GM18519 (cell line): ENCODE results near the gene CHSY3.

Source experiments
- ATAC-seq: cut with Tn5 transposase; IDR thresholded peaks from one replicate; pipeline ENCODE4 v1.9.1; 2021; ENCODE audit warnings: mild to moderate bottlenecking, moderate library complexity; ENCODE audit not compliant: unreplicated experiment, low FRiP score

The CHSY3 gene

DNA sequence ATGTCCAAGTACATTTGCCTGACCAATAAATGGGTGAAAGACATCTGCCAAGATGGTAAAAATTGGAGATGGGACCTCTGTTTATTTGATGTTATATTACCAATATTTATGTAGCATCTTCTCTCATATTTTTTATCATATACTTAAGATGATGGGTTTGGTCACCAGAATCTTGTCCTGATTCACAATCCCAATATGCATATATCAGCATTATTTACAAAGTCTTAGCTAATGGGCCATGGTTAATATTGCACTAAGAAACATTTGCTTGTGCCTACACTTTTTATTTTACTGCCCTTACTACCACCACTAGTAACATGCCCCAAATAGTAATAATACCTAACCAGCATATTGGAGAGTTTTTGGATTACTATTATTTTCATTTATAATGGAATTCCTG is 116.7 kb downstream of the CHSY3 start:
- ATAC-seq = no peak

DNA sequence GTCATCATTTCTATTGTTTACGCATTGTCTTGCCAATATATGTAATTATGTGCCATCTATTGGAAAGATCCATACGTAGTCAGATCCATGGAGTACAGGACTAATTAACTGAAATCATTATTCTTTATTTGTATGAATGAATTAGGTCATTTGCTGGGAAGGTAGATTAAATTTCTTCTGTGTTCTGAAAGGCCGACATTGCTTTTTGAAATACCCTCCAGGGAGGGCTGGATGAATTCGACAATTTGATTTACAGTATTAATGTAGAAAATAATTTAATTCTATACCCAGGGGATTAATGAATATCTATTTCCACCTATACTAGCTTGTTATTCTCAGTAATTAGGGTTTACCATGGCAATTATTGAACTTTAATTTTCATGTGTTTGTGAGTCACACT is 117.6 kb downstream of the CHSY3 start:
- ATAC-seq = no peak

DNA sequence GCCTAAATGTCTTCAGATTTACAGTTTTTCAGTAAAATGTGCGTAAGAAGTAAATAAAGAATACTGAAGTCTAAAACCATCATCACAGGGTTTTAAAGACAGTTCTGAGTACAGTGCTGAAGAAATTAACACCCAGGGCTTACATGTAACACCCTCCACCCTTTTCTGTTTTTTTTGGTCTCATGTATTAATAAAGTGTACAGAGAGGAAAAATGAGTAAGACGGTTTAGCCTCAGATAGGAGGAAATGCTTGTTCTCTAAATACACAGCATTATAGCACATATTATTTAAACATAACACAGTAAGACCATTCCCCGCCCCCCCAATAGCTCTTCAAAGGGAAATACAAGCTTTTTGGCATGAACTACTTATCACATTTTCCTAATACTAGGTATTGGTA is 119.3 kb downstream of the CHSY3 start:
- ATAC-seq = no peak

DNA sequence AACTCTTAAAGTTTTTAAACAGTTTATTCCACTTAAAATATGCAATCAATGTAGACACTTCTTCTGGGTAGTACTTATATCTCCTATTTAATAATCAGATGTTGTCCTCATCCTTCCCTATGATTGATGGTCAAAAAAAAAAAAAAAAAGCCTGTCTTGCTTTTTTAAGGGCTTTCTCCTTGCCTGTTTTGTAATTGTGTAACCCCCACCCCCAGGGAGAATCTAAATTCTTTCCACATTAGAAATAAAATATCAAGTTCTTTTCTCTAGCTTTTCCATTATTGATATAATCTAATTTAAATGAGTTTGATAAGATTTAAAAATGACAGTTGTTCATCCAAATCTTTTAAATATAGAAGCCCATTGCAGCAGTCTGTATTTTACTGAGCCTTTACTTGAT is 119.7 kb downstream of the CHSY3 start:
- no peak for ATAC-seq

DNA sequence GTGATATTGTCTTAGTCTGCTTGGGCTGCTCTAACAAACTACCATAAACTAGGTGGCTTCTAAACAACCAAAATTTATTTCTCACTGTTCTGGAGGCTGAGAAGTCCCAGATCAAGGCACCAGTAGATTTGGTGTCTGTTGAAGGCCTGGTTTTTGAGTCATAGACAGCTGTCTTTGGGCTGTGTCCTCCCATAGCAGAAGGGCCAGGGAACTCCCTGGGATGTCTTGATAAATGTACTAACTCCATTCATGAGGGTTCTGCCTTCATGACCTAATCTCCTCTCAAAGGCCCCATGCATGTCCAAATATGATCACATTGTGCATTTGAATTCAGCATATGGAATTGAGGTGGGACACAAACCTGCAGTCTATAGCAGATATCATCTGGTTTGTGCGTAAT is 121.2 kb downstream of the CHSY3 start:
- ATAC-seq = no peak

DNA sequence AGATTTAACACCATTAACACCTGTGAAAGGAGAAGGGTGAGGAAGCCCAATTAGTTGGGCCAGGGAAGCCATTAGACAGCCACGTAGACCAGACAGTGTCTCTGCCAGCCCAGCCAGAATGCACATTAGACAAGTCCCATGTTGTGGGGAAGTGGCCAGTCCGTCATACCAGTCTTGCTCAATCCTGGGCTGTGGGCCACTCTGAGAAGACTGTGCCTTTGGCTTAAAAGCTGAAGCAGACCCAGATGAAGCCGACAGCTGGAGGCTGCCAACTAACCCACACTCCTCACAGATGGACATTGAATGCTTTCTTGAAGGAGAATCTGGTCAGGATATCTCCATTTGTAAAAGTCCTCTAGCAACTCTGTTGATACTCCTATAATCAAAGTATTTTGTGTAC is 128.5 kb downstream of the CHSY3 start:
- no peak for ATAC-seq

DNA sequence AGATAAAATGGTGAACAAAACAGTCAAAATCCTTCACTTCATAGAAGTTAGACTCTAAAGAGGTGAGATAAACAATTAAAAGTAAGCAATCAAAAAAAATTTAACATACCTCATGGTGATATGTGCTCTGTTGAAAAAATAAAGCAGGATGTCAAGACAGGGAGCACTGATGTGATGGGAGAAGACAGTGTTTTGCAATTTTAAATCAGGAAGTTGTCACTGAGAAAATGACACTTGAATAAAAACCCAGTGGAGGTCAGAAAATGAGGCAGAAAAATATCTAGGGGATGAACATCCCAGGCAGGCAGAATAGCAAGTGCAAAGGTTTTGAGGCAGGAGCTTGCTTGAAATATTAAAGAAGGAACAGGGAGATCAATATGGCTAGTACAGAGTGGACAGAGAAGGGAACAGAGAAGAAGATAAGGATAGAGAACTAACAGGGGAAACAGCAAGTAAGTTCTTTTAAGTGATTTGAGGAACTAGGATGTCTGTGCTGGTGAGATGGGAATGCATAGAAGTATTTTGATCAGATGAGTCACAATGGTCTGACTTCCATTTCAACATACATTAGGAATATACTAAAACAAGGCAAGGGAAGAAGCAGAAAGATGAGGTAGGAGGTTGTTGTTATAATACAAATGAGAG is 130.4 kb downstream of the CHSY3 start:
- no peak for ATAC-seq

DNA sequence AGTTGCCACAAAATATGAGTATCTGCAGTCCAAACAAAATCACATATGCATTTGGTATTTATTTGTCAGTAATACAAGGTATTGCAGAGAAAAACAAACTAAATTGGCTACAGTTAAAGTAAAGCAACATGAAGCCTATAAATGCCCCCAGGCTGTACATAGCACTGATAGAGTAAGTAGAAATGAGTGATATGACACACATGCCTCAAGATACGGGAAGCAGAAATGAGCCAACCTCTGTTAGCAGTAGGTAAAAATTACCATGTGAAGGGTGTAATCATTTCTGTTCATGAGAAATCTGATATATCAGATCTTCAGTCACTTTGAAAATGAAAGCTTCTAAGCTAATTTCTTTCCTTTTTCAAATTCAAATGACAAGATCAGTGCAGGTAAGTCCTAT is 131.1 kb downstream of the CHSY3 start:
- ATAC-seq = no peak

DNA sequence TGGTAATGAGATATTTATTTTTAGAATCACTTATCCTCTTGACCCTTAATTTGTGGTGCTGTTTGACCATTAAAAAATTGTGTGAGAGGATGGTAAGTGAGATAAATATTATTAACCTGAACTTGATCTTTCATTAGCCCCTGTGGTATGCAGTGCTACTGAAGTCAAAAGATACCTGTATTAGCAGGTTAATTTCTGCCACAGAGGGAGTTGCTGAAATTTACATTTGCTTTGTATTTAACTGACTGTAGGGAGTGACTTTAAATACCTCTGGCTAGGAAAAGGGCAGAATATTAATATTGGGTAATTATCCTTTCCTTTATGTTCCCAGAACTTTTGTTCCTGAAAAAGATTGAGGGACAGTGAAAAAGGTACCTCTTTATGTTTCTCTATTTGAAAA is 133.6 kb downstream of the CHSY3 start:
- no peak for ATAC-seq

DNA sequence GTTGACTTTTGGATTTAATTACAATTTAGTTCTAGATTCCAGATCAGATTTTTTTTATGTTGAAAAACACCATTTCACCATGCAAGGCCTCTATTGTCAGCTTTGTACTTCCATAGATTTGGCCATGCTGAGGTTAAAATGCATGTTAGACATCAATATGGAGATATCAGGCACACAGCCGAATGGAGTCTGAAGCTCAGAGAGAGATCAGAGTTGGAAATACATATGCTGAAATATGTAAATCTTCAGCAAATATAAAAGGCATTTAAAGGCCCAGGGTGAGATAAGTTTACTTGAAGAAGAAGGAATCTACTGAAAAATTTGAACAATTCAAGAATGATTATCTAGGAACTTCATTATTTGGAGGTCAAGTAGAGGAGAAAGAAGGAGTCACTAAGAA is 139.6 kb downstream of the CHSY3 start:
- ATAC-seq = no peak

DNA sequence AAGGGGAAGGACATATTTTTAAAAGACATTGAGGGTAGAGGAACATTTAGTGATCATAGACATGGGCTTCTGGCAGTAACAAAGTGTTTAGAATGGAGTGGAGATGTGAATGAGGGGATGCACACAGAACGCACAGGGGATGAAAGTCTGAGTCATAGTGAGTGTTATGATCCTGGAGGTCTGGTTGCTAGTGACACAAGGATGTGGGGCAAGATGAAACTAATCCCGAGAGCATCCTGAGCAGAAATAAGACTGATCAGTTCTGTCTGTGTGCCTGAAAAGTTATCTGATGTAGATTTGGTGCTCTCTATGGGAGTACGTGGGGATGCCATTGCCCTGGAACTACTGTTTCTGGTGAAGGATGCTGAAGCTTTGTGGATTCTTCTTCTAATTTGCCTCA is 141.1 kb downstream of the CHSY3 start:
- no peak for ATAC-seq

DNA sequence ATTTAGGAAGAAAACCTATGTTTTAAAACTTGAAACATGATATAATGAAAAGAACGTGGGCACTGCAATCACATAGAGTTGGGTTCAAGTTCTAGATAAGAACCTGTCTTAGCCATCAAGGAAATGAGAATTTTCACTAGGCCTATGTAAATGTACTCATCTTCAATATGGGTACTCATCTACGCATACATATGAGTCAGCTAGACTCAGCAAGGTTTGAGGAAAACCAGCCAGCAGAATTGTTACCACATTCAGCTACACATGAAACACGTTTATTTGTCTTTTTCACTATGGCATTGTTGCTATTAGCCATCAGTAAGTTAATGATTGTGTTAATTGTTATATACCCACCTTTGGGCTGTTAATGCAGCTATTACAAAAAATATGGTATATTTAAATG is 146.3 kb downstream of the CHSY3 start:
- ATAC-seq = no peak

DNA sequence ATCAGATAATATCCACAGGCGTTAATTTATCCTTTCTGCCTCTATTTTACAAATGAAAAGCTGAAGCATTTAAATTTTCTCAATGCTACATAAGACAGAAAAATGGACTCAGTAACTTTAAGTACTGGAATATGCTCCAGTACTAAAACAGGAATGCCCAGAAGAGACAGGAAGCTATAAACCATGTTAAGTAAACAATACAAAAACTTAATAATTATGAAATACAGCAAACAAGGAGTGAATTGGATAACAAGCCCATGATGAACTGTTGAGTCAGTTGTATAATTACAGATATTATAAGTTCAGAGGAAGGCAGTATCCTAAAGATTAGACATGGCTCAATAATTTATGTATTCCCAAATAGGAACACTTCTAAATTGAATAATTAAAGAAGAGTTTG is 148.5 kb downstream of the CHSY3 start:
- ATAC-seq = no peak

DNA sequence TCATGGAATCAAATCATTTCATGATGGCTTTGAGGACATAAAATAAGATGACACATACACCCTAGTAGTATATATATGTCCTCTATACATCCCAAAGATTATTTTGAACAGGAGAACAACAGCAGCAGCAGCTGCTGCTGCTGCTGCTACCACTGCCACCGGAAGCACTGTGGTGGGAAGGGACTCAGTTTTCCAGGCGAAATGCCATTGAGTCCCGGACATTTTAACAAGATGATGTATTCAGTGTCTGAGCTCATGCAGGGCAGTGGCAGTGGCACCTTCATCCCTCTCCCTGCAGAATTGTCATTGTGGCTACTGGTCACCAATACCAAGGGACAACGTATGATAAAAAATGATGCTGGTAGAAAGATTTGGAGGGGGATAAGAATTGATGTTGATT is 151.3 kb downstream of the CHSY3 start:
- ATAC-seq = no peak

DNA sequence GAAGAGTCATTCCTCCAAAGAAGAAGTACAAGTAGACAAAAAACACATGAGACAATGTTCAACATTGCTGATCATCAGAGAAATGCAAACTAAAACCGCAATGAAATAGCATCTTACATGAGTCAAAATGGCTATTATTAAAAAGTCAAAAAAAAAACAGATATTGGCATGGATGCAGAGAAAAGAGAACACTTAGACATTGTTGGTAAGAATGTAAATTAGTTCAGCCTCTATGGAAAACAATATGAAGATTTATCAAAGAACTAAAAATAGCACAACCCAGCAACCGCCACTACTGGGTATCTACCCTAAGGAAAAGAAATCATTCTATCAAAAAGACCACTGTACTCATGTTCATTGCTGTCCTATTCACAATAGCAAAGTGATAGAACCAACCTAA is 157.5 kb downstream of the CHSY3 start:
- no peak for ATAC-seq

DNA sequence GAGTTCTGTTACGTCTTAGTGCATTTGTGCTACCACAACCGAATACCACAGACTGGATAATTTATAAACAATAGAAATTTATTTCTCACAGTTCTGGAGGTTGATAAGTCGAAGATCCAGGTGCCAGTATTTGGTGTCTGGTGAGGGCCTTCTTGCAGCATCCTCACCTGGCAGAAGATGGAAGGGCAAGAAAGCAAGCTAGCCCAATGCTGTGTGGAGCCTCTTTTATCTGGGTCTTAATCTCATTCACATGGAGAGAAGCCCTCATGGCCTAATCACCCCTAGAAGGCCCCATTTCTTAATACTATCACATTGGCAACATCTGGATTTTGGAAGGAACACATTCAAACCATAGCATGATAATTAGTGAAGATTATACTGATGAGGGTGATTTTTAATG is 159.3 kb downstream of the CHSY3 start:
- no peak for ATAC-seq

DNA sequence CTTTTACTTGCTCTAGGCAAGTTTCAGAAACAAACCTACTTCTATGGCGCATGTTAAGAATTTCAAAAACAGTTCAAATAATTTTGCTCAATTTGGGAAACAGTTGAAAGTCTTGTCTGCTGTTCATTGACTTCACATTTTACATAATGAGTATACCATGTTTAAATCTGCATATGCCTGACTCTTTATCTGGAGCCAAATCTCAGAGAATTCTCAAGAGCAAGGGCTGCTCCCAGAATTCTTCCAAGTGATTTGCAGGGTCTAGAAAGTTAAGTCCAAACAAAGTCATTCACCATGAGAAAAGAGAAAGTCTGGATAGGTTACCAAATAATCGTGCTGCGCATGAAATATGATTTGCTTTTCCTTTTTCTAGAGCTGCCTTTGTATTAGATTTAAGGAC is 160.2 kb downstream of the CHSY3 start:
- ATAC-seq = no peak

DNA sequence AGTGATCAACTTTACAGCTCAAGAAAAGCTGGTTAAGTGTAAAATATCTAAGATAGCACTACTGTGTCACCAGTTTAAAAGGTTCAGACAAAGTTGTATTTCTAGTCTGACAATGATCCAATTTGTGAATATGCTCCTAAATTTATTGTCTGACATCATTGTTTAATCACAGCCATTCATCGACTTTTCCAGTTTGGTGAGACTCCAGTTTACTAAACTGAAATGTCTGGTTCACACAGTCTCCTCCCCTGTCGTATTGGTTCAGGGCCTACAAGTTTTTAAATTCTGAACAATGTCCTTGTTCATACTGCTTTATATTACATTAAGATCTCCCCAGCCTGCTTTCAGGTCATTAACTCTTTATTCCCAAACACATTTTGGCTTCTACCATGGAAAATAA is 161.4 kb downstream of the CHSY3 start:
- ATAC-seq = no peak

DNA sequence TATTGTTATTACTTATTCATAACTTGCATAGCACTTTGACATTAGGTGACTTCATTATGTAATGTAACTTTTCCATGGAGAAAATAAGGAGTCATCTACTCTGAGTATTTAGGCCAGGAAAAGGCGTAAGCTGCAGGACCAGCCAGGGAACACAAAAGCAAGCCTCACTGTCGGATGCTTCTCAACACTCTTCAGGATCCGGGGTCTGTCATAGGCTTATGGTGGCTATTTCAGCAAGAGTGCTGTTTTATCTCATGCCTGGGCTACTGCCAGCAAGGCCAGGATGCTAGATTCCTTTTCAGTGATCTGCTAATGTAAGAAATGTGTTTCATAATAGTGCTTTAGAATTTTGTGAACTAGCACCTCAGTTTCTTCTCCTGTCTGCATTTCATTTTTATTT is 162.4 kb downstream of the CHSY3 start:
- no peak for ATAC-seq

DNA sequence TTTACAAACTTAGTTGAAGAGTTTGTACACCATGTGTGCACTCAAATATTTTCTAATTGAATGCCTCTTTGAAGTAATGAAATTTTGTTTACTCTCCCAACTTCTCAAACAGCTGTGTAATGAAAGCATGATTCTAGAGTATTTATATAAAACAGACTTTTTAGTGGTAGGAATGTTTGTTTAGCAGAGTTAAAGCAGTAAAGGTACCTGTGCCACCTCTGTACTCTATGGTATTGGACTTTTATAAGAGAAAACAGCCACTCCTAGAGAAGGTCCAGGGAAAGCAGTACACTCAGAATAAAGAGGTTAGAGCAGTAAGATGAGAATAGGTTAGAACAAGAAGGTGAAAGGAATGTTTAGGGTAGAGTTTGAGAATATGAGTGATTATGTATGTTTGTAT is 163.1 kb downstream of the CHSY3 start:
- no peak for ATAC-seq

DNA sequence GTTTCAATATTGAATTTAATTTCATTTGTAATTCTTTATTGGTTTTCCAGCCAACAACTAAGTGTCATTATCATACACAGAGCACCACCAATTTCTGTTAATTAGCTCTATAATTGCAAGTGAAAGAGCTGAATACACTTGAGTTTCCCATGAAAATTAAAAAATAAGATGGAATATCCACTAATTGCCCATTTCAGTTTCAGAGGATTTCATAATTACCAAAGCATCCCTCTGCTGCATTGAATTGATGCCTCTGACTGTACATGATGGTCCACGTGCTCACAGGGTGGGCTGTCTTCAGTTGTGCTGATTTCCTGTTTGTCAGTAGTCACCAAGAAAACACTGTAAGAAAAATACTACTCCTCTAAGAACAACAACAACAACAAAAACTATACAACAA is 163.8 kb downstream of the CHSY3 start:
- ATAC-seq = no peak

DNA sequence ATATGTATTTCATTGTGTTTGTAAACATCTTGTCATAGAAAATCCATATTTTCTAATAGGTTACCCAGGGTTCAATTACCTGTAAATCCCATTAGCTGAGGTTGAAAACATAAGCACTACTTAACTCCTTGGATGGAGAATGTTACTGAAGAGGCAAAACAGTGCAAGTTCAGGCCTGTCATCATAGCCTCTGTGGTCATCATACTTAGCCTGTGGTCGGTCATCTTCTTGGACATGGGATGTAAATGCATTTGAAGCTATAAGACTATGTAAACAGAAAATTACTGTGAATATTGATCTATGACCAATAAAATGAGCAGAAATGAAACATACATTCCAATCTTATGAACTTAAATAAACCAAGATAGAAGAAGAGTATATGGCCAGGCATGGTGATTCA is 164.7 kb downstream of the CHSY3 start:
- ATAC-seq = no peak

DNA sequence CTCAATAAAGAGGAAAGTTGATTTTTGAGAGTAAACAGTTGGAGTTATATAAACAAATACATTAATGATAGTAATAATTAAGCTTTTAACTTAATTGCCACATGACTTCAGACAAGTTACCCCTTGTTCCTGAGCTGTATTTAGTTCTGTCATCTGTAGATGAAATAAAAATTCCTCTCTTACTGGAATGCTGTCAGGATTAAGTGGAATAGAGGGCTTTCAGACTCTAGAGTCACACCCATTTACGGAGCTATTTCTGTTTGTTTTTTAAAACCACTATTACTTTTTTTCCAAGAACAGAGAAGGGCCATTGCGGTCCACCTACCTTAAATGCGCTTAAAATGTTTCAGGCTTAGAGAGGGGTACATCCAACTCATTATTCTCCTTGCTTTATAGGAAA is 170.6 kb downstream of the CHSY3 start:
- ATAC-seq = no peak
